ENCODE results near the gene CIAO2A.

GRCh38 chr15:64058279-64058678 is 35.4 kb downstream of the CIAO2A start:
- TF ChIP-seq EZH2 (IDR thresholded peaks at IDR 0.05; ENCODE audit: borderline replicate concordance, insufficient read depth, low read length, poor library complexity, severe bottlenecking) (no peak), CTCF (IDR thresholded peaks at IDR 0.05; ENCODE audit: poor library complexity, severe bottlenecking) (no peak), POLR2AphosphoS5 (IDR thresholded peaks at IDR 0.05) (no peak)

Data from neural cell (in vitro differentiated cells).